Body of pancreas (tissue), 4 donors: ENCODE results near the gene CCDC107. TPM values are rescaled to one million over a fixed set of nuclear protein-coding genes. Genes with fewer than 3 reads are reported as not detected.

ENCODE experiments used
- ATAC-seq: fragments of 150-250 bp; one replicate; pipeline ENCODE4 v1.9.1; 2016
- DNase-seq, 4 donors: peaks; one replicate each; pipeline ENCODE4 v3.0.0-alpha.2; 2019
- H3K27ac ChIP-seq, 4 donors: fragments of 200-600 bp; sonication (generic); 1 replicate in 3 of 4; 2 replicates in 1 of 4; pipeline versions ENCODE4 v1.5.1 to v1.6.1; 2016 to 2019; ENCODE audit warnings: mild to moderate bottlenecking in 1 of 4, mixed read lengths in 1 of 4, moderate library complexity in 1 of 4
- H3K27me3 ChIP-seq, 2 donors: fragments of 200-600 bp; sonication (generic); one replicate each; pipeline ENCODE4 v1.6.0; 2016; ENCODE audit warnings: mild to moderate bottlenecking in 1 of 2
- H3K36me3 ChIP-seq, 2 donors: fragments of 200-600 bp; sonication (generic); replicated peaks in 1 of 2; 2 replicates each; pipeline ENCODE4 v1.5.1; 2016; ENCODE audit warnings: low read depth in 2 of 2; ENCODE audit not compliant: insufficient read depth in 1 of 2
- H3K4me1 ChIP-seq: fragments of 200-600 bp; sonication (generic); one replicate; pipeline ENCODE4 v1.6.0; 2016
- H3K4me3 ChIP-seq, 2 donors: fragments of 200-600 bp; sonication (generic); 1 replicate in 1 of 2; 2 replicates in 1 of 2; pipeline ENCODE4 v1.5.1; 2016 to 2019
- H3K9me3 ChIP-seq, 3 donors: fragments of 200-600 bp; sonication (generic); 1 replicate in 2 of 3; 2 replicates in 1 of 3; pipeline ENCODE4 v1.5.1; 2016
- CTCF ChIP-seq, 7 experiments: fragments of 450-650 bp in 4 of 7; fragments of 200-600 bp in 3 of 7; sonication (generic) in 3 of 7; IDR thresholded peaks; one replicate each; pipeline ENCODE4 v1.5.1; 2016 to 2019; ENCODE audit warnings: antibody characterized with exemption in 7 of 7
- POLR2A ChIP-seq, 3 donors: fragments of 450-650 bp; IDR thresholded peaks; one replicate each; pipeline ENCODE4 v1.6.1; 2016; ENCODE audit warnings: antibody characterized with exemption in 3 of 3, mild to moderate bottlenecking in 2 of 3
- WGBS, 2 donors: methylation state at CpG; one replicate each; pipeline ENCODE4 v1.1.5; 2017; 5-methylcytosine and 5-hydroxymethylcytosine counted together
- intact Hi-C: fragments of 100-400 bp; cut with DNase I; formaldehyde crosslinking; loops from one replicate; pipeline ENCODE4 v1.15.1; 2023
- total RNA-seq, 2 donors: library from RNA; depleted of rRNA; stranded (reverse); fragments of >200 nt; gene quantifications; one replicate each; pipeline ENCODE4 v1.1.0, GENCODE V29; 2016

Gene CCDC107
- total RNA-seq, 2 donors from 2014 or later: 15.8 to 42.2 TPM

- DNase-seq (no peak), ATAC-seq (no peak)
- Histone ChIP-seq H3K27me3 (no peaks in the 10 kb centered on the region), H3K27ac (no peak overlapping the region), H3K36me3 (no peaks in the 10 kb centered on the region), H3K4me1 (peaks cover under 1% of the 10 kb centered on the region), H3K4me3 (no peak overlapping the region), H3K9me3 (no peaks in the 10 kb centered on the region)
- intact Hi-C loops: no loop called here
- 74% methylated on average over 3 of the region's 3 CpGs; no CpG with 5 or more reads in 1 of the 2 donors for WGBS, 2 donors
- no peak for TF ChIP-seq CTCF (IDR thresholded peaks at IDR 0.05)
These were observed 23.4 kb downstream of the CCDC107 start for GRCh38 chr9:35681341-35682002.

GRCh38 chr9:35682051-35682450 is 24.0 kb downstream of the CCDC107 start:
- H3K4me1 ChIP-seq: no peaks in the 10 kb centered on the region
- ATAC-seq: no peak

GRCh38 chr9:35682520-35683315 is 24.6 kb downstream of the CCDC107 start:
- TF ChIP-seq CTCF (IDR thresholded peaks at IDR 0.05) (no peak), POLR2A (IDR thresholded peaks at IDR 0.05) (no peak)
- ATAC-seq: no peak
- no peak overlapping the region for H3K27ac ChIP-seq
- intact Hi-C loops: no loop called here
- no peaks in the 10 kb centered on the region for H3K27me3 ChIP-seq
- H3K36me3 ChIP-seq: no peaks in the 10 kb centered on the region
- 89% methylated on average over 10 of the region's 10 CpGs for WGBS, 2 donors
- no peak overlapping the region for H3K4me3 ChIP-seq
- H3K9me3 ChIP-seq: no peaks in the 10 kb centered on the region
- H3K4me1 ChIP-seq: no peaks in the 10 kb centered on the region
- no peak for DNase-seq

More at GRCh38 chr9:35682051-35682450, 24.0 kb downstream of the CCDC107 start:
- TF ChIP-seq POLR2A (IDR thresholded peaks at IDR 0.05) (no peak), CTCF (IDR thresholded peaks at IDR 0.05) (no peak)
- H3K27ac ChIP-seq: no peak overlapping the region
- DNase-seq: no peak
- no peaks in the 10 kb centered on the region for H3K27me3 ChIP-seq
- no peaks in the 10 kb centered on the region for H3K36me3 ChIP-seq
- H3K9me3 ChIP-seq: no peaks in the 10 kb centered on the region
- intact Hi-C loops: no loop called here
- no peak overlapping the region for H3K4me3 ChIP-seq
- 88 to 90% methylated on average over 6 of the region's 6 CpGs for WGBS, 2 donors

GRCh38 chr9:35683323-35683722 is 25.2 kb downstream of the CCDC107 start:
- WGBS, 2 donors: 76 to 81% methylated on average over 2 of the region's 2 CpGs
- no peak for ATAC-seq
- no peaks in the 10 kb centered on the region for H3K36me3 ChIP-seq

More at GRCh38 chr9:35683323-35683722, 25.2 kb downstream of the CCDC107 start:
- no peak overlapping the region for H3K27ac ChIP-seq
- no peak overlapping the region for H3K4me3 ChIP-seq
- no peak for TF ChIP-seq POLR2A (IDR thresholded peaks at IDR 0.05)
- TF ChIP-seq CTCF (IDR thresholded peaks at IDR 0.05): no peak
- no peak for DNase-seq
- no peaks in the 10 kb centered on the region for H3K9me3 ChIP-seq
- H3K4me1 ChIP-seq: no peaks in the 10 kb centered on the region
- intact Hi-C loops: no loop called here
- no peaks in the 10 kb centered on the region for H3K27me3 ChIP-seq
